Measurements from ENCODE around the gene CERS6. TPM values are rescaled to one million over a fixed set of nuclear protein-coding genes. Genes with fewer than 3 reads are reported as not detected.

The CERS6 gene
- total and polyA plus RNA-seq, 2 of the 8 experiments (the other 6 are each of a cell fraction or from before 2014, with no cell fraction given): 6.8 to 28.2 TPM

DNA sequence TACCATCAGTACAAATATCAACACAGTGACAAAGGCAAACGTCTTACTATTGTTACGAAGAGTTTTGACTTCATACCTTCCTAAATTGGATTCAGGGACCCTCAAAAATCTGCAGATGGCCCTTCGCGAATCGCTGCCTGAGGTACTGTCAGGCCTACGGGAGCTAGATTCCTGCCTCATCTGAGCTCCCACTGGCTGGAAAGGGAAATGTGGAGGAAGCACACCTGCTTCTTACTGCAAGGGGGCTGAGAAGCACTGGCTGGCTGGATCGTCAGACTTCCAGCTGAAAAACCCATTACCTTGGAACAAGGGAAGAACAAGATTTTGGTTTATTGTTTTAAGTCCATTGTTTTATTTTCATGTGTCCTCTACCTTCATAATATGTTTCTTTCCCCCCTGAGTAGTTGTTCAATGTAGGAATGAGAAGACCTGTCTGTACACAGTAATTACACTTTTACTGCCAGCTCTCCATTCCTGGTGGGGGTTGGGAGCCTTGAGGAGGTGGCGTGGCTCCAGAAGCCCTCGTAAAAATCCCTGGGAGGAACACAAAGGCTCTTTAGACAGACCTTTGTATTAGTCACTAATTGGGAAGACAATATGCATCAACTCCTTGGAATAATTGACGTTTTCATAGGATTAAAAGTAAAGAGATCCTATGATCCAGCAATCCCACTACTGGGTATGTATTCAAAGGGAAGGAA, 222.2 kb downstream of the CERS6 start:
- DNase-seq (ENCODE audit: low read depth in 1 of 2, low spot score in 2 of 2): no peak
- Histone ChIP-seq H3K79me1 (ENCODE audit: low read depth, low read length) (no peaks in the 10 kb centered on the region; the same call in 1 of the 2 replicates), H2AFZ (ENCODE audit: low read length) (no peak overlapping the region), H2AK5ac (ENCODE audit: low read depth, low read length) (no peak overlapping the region), H3K36me3 (ENCODE audit: control insufficient read depth in 2 of 4, insufficient read depth in 4 of 4, low read length in 3 of 4) (no peaks in the 10 kb centered on the region), H3K23me2 (ENCODE audit: low read depth, low read length) (no peaks in the 10 kb centered on the region), H2BK20ac (ENCODE audit: low read length) (no peak overlapping the region), H3K4me1 (replicated peaks in 1 of 4; ENCODE audit: control insufficient read depth in 3 of 4, insufficient read depth in 4 of 4, low read length in 3 of 4) (peaks cover 0 to 2% (median under 1%) of the 10 kb centered on the region in 4 experiments; a peak in 2 of 7 replicates), H2BK5ac (ENCODE audit: low read depth, low read length) (no peak overlapping the region), H2BK12ac (ENCODE audit: low read depth, low read length) (no peak overlapping the region), H3K23ac (ENCODE audit: insufficient read length) (no peak overlapping the region), H3K9ac (replicated peaks in 1 of 4; ENCODE audit: extremely low read depth in 1 of 4, low read depth in 3 of 4, low read length in 3 of 4) (no peak overlapping the region), H4K8ac (ENCODE audit: extremely low read depth, insufficient read depth, low read length) (no peak overlapping the region), H3K4me3 (ENCODE audit: extremely low read depth in 1 of 4, insufficient read depth in 2 of 4, low read depth in 3 of 4, low read length in 4 of 4) (no peak overlapping the region), H4K5ac (ENCODE audit: insufficient read length, low read depth, low read length) (no peak overlapping the region), H3K79me2 (ENCODE audit: control insufficient read depth in 1 of 2, insufficient read depth in 2 of 2, low read length in 2 of 2) (no peaks in the 10 kb centered on the region), H3K27me3 (replicated peaks in 1 of 4; ENCODE audit: control insufficient read depth in 3 of 4, extremely low read depth in 1 of 4, insufficient read depth in 3 of 4, low read length in 3 of 4) (no peaks in the 10 kb centered on the region), H3K4ac (replicated peaks; ENCODE audit: insufficient read length, low read depth, low read length) (no peak overlapping the region), H2BK120ac (replicated peaks; ENCODE audit: low read depth, low read length) (no peak overlapping the region), H3K56ac (replicated peaks; ENCODE audit: insufficient read length, low read depth, low read length) (no peak overlapping the region), H3K14ac (ENCODE audit: insufficient read length) (no peak overlapping the region), H3K18ac (ENCODE audit: extremely low read depth, low read length) (no peak overlapping the region), H4K91ac (replicated peaks; ENCODE audit: insufficient read length, low read length) (no peak overlapping the region), H2BK15ac (ENCODE audit: low read length) (no peak overlapping the region), H4K20me1 (replicated peaks in 1 of 2; ENCODE audit: control insufficient read depth in 1 of 2, insufficient read depth in 2 of 2, low read length in 2 of 2) (peaks cover 0 to 1% of the 10 kb centered on the region in 2 experiments), H3K4me2 (ENCODE audit: insufficient read depth in 1 of 2, low read depth in 2 of 2, low read length in 2 of 2) (no peak overlapping the region), H3K9me3 (ENCODE audit: insufficient read depth in 2 of 2, low read depth in 1 of 2, low read length in 1 of 2) (no peaks in the 10 kb centered on the region), H3K27ac (ENCODE audit: low read depth, low read length) (no peak overlapping the region)
- TF ChIP-seq SIX5 (IDR thresholded peaks at IDR 0.05; ENCODE audit: low read depth, low read length): no peak
- TF ChIP-seq SAP30 (IDR thresholded peaks at IDR 0.05; ENCODE audit: insufficient read depth, insufficient replicate concordance, low read length): no peak
- ChIA-PET CTCF (ENCODE audit: partially characterized antibody) (interaction anchor here (0.9 kb wide), 1 partner anchor 350 kb away, joined by 3 read pairs; no protein-coding TSS in a partner anchor), POLR2A (ENCODE audit: partially characterized antibody) (no interaction called here)
- FAIRE-seq: no peak
- WGBS, 2 experiments (ENCODE audit: extremely low coverage in 1 of 2, insufficient coverage in 1 of 2, insufficient read length in 1 of 2, insufficient replicate concordance in 2 of 2, low coverage in 1 of 2, low lambda C conversion rate in 2 of 2, missing lambda C conversion rate in 1 of 2): 84% methylated on average over 10 of the region's 10 CpGs; no CpG with 5 or more reads in 1 of the 2 experiments
